DMS53 treated with DMSO at 0.1 percent for 48 hours (cell line): ENCODE results near the gene ARID3A.
"Not testable (repeated sequence)": the region's sequence is repeated elsewhere in the genome, so short reads cannot be mapped to it uniquely, and the experiment has no call there.

ENCODE experiments used
- DNase-seq: peaks from one replicate; lab custom pipeline; 2025; ENCODE audit not compliant: unreplicated experiment; lab: John Stamatoyannopoulos, UW

Gene ARID3A

GRCh38 chr19:1014161-1015060, 88.6 kb downstream of the ARID3A start:
- DNase-seq = no peak

GRCh38 chr19:1015061-1015781, 89.4 kb downstream of the ARID3A start:
- no peak for DNase-seq

- DNase-seq = no peak
Measured at GRCh38 chr19:1015782-1016646, 90.2 kb downstream of the ARID3A start.

- DNase-seq = no peak
Measured at GRCh38 chr19:1016647-1017114, 90.8 kb downstream of the ARID3A start.

GRCh38 chr19:1017115-1017905, 91.5 kb downstream of the ARID3A start:
- DNase-seq = no peak

GRCh38 chr19:1017906-1018305, 92.1 kb downstream of the ARID3A start:
- DNase-seq = no peak

- DNase-seq = no peak
Measured at GRCh38 chr19:1018393-1018792, 92.6 kb downstream of the ARID3A start.

- DNase-seq = no peak
Measured at GRCh38 chr19:1018932-1019615, 93.2 kb downstream of the ARID3A start.

- no peak for DNase-seq
Measured at GRCh38 chr19:1019616-1019961, 93.8 kb downstream of the ARID3A start.

- DNase-seq = no peak
Measured at GRCh38 chr19:1019980-1020867, 94.4 kb downstream of the ARID3A start.

GRCh38 chr19:1020868-1021425, 95.1 kb downstream of the ARID3A start, which contains the start of gene TMEM259:
Gene TMEM259, minus strand, starts transcription at chr19:1021123. Its CDS starts 127 bp downstream, at chr19:1020996.
- DNase-seq = peak; percentile 85

- not testable (repeated sequence) for DNase-seq
Measured at GRCh38 chr19:1023883-1024188, 98.0 kb downstream of the ARID3A start.

- DNase-seq = not testable (repeated sequence)
Measured at GRCh38 chr19:1025080-1025479, 99.2 kb downstream of the ARID3A start.
